Measurements from ENCODE around the gene SRPX.

DNA sequence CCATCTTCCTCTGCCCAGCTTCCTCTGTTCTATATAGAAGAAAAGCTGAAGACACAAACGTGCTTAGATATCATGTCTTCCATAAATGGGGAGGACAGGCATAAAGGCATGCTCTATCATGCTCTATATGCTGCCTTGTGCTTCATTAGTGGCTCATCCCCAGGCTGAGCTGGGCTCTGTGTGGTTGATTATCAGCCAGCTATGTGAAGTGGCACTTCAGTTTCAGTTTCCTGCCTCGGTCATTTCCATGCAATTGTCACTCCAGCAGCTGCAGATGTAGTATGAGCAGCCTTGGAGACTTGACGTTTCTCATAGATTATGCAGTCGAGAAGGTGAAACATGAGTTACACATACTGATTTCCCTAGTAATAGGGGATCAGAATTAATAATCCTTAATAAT, 108.1 kb downstream of the SRPX start:
- TF ChIP-seq SETDB1 (CRISPR knock-in tag; IDR thresholded peaks at IDR 0.05; ENCODE audit: borderline replicate concordance) (no peak), SMC3 (IDR thresholded peaks at IDR 0.05; ENCODE audit: low read length) (no peak), ZNF75D (CRISPR knock-in tag; IDR thresholded peaks at IDR 0.05; ENCODE audit: borderline replicate concordance) (no peak), POLR2A (IDR thresholded peaks at IDR 0.05; ENCODE audit: insufficient read depth in 1 of 2, low read depth in 2 of 2, low read length in 2 of 2) (no peak), ZNF703 (CRISPR knock-in tag; IDR thresholded peaks at IDR 0.05; ENCODE audit: borderline replicate concordance) (no peak), MYC (CRISPR knock-in tag; IDR thresholded peaks at IDR 0.05; ENCODE audit: borderline replicate concordance) (no peak), NBN (conservative IDR thresholded peaks at IDR 0.05) (no peak), PHF8 (CRISPR knock-in tag; IDR thresholded peaks at IDR 0.05) (no peak), ZBTB33 (CRISPR knock-in tag; IDR thresholded peaks at IDR 0.05) (no peak), RAD21 (CRISPR knock-in tag; IDR thresholded peaks at IDR 0.05) (no peak), MAZ (IDR thresholded peaks at IDR 0.05; ENCODE audit: borderline replicate concordance, low read depth, low read length) (no peak), MAZ (CRISPR knock-in tag; IDR thresholded peaks at IDR 0.05; ENCODE audit: low read depth) (no peak), NCOA1 (CRISPR knock-in tag; IDR thresholded peaks at IDR 0.05) (no peak)
- TF ChIP-seq, protein P1, sequence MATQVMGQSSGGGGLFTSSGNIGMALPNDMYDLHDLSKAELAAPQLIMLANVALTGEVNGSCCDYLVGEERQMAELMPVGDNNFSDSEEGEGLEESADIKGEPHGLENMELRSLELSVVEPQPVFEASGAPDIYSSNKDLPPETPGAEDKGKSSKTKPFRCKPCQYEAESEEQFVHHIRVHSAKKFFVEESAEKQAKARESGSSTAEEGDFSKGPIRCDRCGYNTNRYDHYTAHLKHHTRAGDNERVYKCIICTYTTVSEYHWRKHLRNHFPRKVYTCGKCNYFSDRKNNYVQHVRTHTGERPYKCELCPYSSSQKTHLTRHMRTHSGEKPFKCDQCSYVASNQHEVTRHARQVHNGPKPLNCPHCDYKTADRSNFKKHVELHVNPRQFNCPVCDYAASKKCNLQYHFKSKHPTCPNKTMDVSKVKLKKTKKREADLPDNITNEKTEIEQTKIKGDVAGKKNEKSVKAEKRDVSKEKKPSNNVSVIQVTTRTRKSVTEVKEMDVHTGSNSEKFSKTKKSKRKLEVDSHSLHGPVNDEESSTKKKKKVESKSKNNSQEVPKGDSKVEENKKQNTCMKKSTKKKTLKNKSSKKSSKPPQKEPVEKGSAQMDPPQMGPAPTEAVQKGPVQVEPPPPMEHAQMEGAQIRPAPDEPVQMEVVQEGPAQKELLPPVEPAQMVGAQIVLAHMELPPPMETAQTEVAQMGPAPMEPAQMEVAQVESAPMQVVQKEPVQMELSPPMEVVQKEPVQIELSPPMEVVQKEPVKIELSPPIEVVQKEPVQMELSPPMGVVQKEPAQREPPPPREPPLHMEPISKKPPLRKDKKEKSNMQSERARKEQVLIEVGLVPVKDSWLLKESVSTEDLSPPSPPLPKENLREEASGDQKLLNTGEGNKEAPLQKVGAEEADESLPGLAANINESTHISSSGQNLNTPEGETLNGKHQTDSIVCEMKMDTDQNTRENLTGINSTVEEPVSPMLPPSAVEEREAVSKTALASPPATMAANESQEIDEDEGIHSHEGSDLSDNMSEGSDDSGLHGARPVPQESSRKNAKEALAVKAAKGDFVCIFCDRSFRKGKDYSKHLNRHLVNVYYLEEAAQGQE (IDR thresholded peaks at IDR 0.05; ENCODE audit: borderline replicate concordance in 1 of 2, low read depth in 1 of 2, low read length in 2 of 2) = no peak
